HepG2 (cell line): ENCODE measurements around the gene PPP3R1. TPM values are rescaled to one million over a fixed set of nuclear protein-coding genes. Genes with fewer than 3 reads are reported as not detected.

Experiments
- ATAC-seq: fragments of 200-7000 bp; cut with Tn5 transposase; 3 replicates; pipeline ENCODE4 v1.9.1; 2020; ENCODE audit warnings: mild to moderate bottlenecking, moderate library complexity
- BruUV-seq: library from RNA; stranded (reverse); fragments of 400-500 nt; replicated peaks from 2 replicates; lab custom pipeline; 2021; lab: Mats Ljungman, UMichigan
- CTCF ChIA-PET: fragments of 300-600 bp; formaldehyde crosslinking; extraction: SDS; loops from one replicate; lab custom pipeline; 2021; ENCODE audit warnings: low total read pairs, inconsistent platforms, low intra/inter-chr PET ratio; lab: Yijun Ruan, JAX
- POLR2A ChIA-PET: fragments of 350-600 bp; sonication (Branson Sonifier 250); formaldehyde crosslinking; loops from one replicate; lab custom pipeline; 2020; ENCODE audit warnings: antibody characterized with exemption, inconsistent platforms; lab: Yijun Ruan, JAX
- DNase-seq: peaks from one replicate; pipeline ENCODE4 v3.0.0-alpha.2; 2015; ENCODE audit warnings: low spot score
- FAIRE-seq: peaks from 3 replicates; lab custom pipeline; 2011; peaks lifted over from hg19 to GRCh38; lab: Jason Lieb, UNC
- H2AFZ ChIP-seq: one replicate; pipeline ENCODE4 v1.6.1; 2011; ENCODE audit warnings: low read length, inconsistent platforms
- H3K27ac ChIP-seq: fragments of 300-600 bp; 3 replicates; pipeline ENCODE4 v1.8.0; 2011; ENCODE audit warnings: mixed run types, mild to moderate bottlenecking, mixed read lengths, low read length, inconsistent platforms; ENCODE audit not compliant: insufficient read depth; ENCODE audit errors: extremely low read length
- H3K27me3 ChIP-seq, 2 experiments: fragments of 200-600 bp in 1 of 2; 2 replicates in 1 of 2; 3 replicates in 1 of 2; pipeline versions ENCODE4 v1.6.0 to v1.8.0; 2011; ENCODE audit warnings: low read length in 2 of 2, mild to moderate bottlenecking in 2 of 2, moderate library complexity in 2 of 2, inconsistent platforms in 1 of 2; ENCODE audit not compliant: insufficient read depth in 2 of 2, control insufficient read depth in 1 of 2
- H3K36me3 ChIP-seq, 2 experiments: fragments of 200-600 bp in 1 of 2; replicated peaks in 1 of 2; 2 replicates in 1 of 2; 3 replicates in 1 of 2; pipeline versions ENCODE4 v1.5.1 to v1.8.0; 2011; ENCODE audit warnings: low read length in 2 of 2, inconsistent platforms in 1 of 2; ENCODE audit not compliant: insufficient read depth in 2 of 2, control insufficient read depth in 1 of 2
- H3K4me1 ChIP-seq: 2 replicates; pipeline ENCODE4 v1.5.1; 2012; ENCODE audit warnings: low read length, inconsistent platforms; ENCODE audit not compliant: insufficient read depth
- H3K4me2 ChIP-seq: 2 replicates; pipeline ENCODE4 v1.6.0; 2011; ENCODE audit warnings: low read depth, low read length, inconsistent platforms
- H3K4me3 ChIP-seq, 3 experiments: fragments of 200-600 bp in 1 of 3; sonication (generic), shearing (Covaris generic) in 1 of 3; replicated peaks in 1 of 3; 2 replicates each; pipeline ENCODE4 v1.5.1; 2011 to 2016; ENCODE audit warnings: low read length in 3 of 3, inconsistent platforms in 2 of 3, low read depth in 2 of 3, mild to moderate bottlenecking in 2 of 3, control low read depth in 1 of 3, mixed read lengths in 1 of 3; ENCODE audit not compliant: insufficient read depth in 1 of 3
- H3K79me2 ChIP-seq: one replicate; pipeline ENCODE4 v1.6.1; 2011; ENCODE audit warnings: low read length, inconsistent platforms; ENCODE audit not compliant: insufficient read depth
- H3K9ac ChIP-seq: 2 replicates; pipeline ENCODE4 v1.6.0; 2011; ENCODE audit warnings: mild to moderate bottlenecking, low read depth, low read length, inconsistent platforms; ENCODE audit not compliant: insufficient read depth
- H3K9me3 ChIP-seq: 2 replicates; pipeline ENCODE4 v1.5.1; 2012; ENCODE audit warnings: mild to moderate bottlenecking, low read length
- H4K20me1 ChIP-seq: 2 replicates; pipeline ENCODE4 v1.6.0; 2011; ENCODE audit warnings: inconsistent platforms, mild to moderate bottlenecking, low read length, moderate library complexity; ENCODE audit not compliant: insufficient read depth
- CBX1 ChIP-seq: IDR thresholded peaks from one replicate; pipeline ENCODE4 v1.6.1; 2016; ENCODE audit warnings: antibody characterized with exemption, low read depth
- ELF1 ChIP-seq: sonication (generic); formaldehyde crosslinking; IDR thresholded peaks from 2 replicates; pipeline ENCODE4 v1.4.0; 2020; ENCODE audit warnings: missing genetic modification reagents
- IKZF4 ChIP-seq: sonication (generic); formaldehyde crosslinking; IDR thresholded peaks from 2 replicates; pipeline ENCODE4 v1.5.1; 2020; ENCODE audit warnings: borderline replicate concordance, mild to moderate bottlenecking, low read depth, missing genetic modification reagents; ENCODE audit errors: not compliant biosample characterization
- MYC ChIP-seq: sonication (generic); formaldehyde crosslinking; IDR thresholded peaks from 2 replicates; pipeline ENCODE4 v1.9.0; 2021; ENCODE audit warnings: missing genetic modification reagents, borderline replicate concordance
- MYNN ChIP-seq: sonication (generic); formaldehyde crosslinking; IDR thresholded peaks from 2 replicates; pipeline ENCODE4 v1.4.0; 2020; ENCODE audit warnings: mild to moderate bottlenecking, low read depth, missing genetic modification reagents
- NCOA2 ChIP-seq: sonication (generic); formaldehyde crosslinking; IDR thresholded peaks from 2 replicates; pipeline ENCODE4 v1.8.0; 2022; ENCODE audit warnings: inconsistent platforms
- NCOA5 ChIP-seq: sonication (generic); formaldehyde crosslinking; IDR thresholded peaks from 2 replicates; pipeline ENCODE4 v1.4.0; 2020; ENCODE audit warnings: missing genetic modification reagents
- NONO ChIP-seq, 2 experiments: fragments of 450-650 bp in 1 of 2; sonication (generic) in 1 of 2; formaldehyde crosslinking in 1 of 2; IDR thresholded peaks in 1 of 2; conservative IDR thresholded peaks in 1 of 2; 2 replicates each; pipeline versions ENCODE4 v1.6.1 to v1.8.0; 2017 to 2022; ENCODE audit warnings: mild to moderate bottlenecking in 1 of 2, missing genetic modification reagents in 1 of 2, moderate library complexity in 1 of 2
- PCBP2 ChIP-seq: fragments of 200-400 bp; formaldehyde crosslinking; optimal IDR thresholded peaks from 2 replicates; pipeline ENCODE3; 2018; ENCODE audit warnings: low read length, low read depth; ENCODE audit not compliant: poor library complexity, severe bottlenecking
- RAD51 ChIP-seq: fragments of 450-650 bp; IDR thresholded peaks from 2 replicates; pipeline ENCODE4 v1.6.1; 2016; ENCODE audit warnings: borderline replicate concordance
- ZFP41 ChIP-seq: sonication (generic); formaldehyde crosslinking; IDR thresholded peaks from 2 replicates; pipeline ENCODE4 v1.4.0; 2020; ENCODE audit warnings: mild to moderate bottlenecking, missing genetic modification reagents, borderline replicate concordance
- ZNF329 ChIP-seq: sonication (generic); formaldehyde crosslinking; IDR thresholded peaks from 2 replicates; pipeline ENCODE4 v1.9.0; 2021; ENCODE audit warnings: low read depth, mild to moderate bottlenecking, missing genetic modification reagents
- ZNF564 ChIP-seq: sonication (generic); formaldehyde crosslinking; IDR thresholded peaks from 2 replicates; pipeline ENCODE4 v1.8.1; 2023; ENCODE audit warnings: mild to moderate bottlenecking, missing genetic modification reagents
- ZNF766 ChIP-seq: sonication (generic); formaldehyde crosslinking; IDR thresholded peaks from 2 replicates; pipeline ENCODE4 v1.5.0; 2020; ENCODE audit warnings: missing genetic modification reagents, borderline replicate concordance
- WGBS: methylation state at CpG from one replicate; pipeline ENCODE4 v1.1.6; 2017; ENCODE audit warnings: low lambda C conversion rate; 5-methylcytosine and 5-hydroxymethylcytosine counted together
- in situ Hi-C: cut with HindIII; loops from 2 replicates; pipeline ENCODE4 v1.10.0; 2017; ENCODE audit warnings: low pct_unique_long_range_greater_than_20kb; ENCODE audit not compliant: extremely low pct_ligation_motif_present
- intact Hi-C: fragments of 100-400 bp; cut with micrococcal nuclease; formaldehyde crosslinking; loops from one replicate; pipeline ENCODE4 v1.10.0; 2022; ENCODE audit not compliant: unreplicated experiment
- polyA plus RNA-seq, 8 experiments: library from polyadenylated mRNA; depleted of rRNA in 3 of 8; stranded (reverse) in 7 of 8; unstranded in 1 of 8; fragments of >200 nt; fragmentation: Illumina TruSeq in 4 of 8; extraction: Trizol in 4 of 8; gene quantifications; 2 replicates each; pipeline versions ENCODE4 v1.2.1 to v1.2.3, GENCODE V29; 2011 to 2016; ENCODE audit warnings: low read depth in 4 of 8, missing spikeins in 1 of 8, mixed read lengths in 1 of 8; ENCODE audit not compliant: insufficient read depth in 1 of 8
- total RNA-seq, 5 experiments: library from RNA; depleted of rRNA; stranded (reverse); fragments of >200 nt; fragmentation: Illumina TruSeq; extraction: Trizol; gene quantifications; 2 replicates each; pipeline ENCODE4 v1.2.3, GENCODE V29; 2016; ENCODE audit warnings: low read depth in 1 of 5
- TF ChIP-seq, protein P1 (sequence below): sonication (generic); formaldehyde crosslinking; IDR thresholded peaks from 2 replicates; pipeline ENCODE4 v1.4.0; 2020; ENCODE audit warnings: missing genetic modification reagents, borderline replicate concordance

The PPP3R1 gene
- total and polyA plus RNA-seq, 2 of the 13 experiments (the other 11 are each of a cell fraction or from before 2014, with no cell fraction given) = 11.6 to 25.7 TPM

DNA sequence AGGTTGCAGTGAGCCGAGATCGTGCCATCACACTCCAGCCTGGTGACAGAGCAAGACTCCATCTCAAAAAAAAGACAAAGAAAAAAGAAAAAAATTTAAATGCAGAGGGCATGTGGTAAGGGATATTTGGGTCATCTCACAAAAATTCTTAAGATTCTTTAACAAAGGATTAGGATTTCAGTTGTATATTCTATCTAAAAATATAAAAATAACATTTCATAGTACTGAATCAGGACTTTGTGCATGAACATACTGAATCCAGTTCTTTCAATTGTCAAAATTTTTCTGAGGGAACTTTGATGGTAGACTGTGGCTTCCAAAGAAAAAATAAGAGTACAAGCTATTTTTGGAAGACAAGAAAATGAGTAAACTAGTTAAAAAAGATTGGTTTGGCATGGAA, 6.5 kb upstream of the PPP3R1 start (continued):
- TF ChIP-seq ELF1 (CRISPR knock-in tag) (no peak), RAD51 (no peak)

DNA sequence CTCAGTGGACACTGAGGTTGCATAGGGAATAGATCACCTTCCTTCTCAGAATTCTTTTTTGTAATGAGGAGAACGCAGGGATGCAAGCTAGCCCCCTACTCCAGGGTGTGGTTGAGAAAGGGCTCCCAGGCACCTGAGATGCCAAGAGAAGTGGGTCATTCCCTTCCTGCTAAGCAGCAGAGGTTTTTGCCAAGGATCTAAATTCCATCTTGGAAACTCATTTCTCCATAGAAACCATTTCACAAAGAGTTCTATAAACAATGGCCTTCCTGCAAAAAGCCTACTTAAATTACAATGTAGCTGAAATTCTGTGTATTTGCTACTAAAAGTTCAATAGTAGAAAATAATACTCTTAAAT, 3.7 kb upstream of the PPP3R1 start:
- Histone ChIP-seq H3K79me2 (peaks cover 18% of the 10 kb centered on the region), H3K9ac (no peak overlapping the region), H3K9me3 (no peaks in the 10 kb centered on the region), H4K20me1 (no peaks in the 10 kb centered on the region), H3K4me2 (no peak overlapping the region), H3K4me3 (no peak overlapping the region), H3K27me3 (no peaks in the 10 kb centered on the region; a peak in 1 of 5 replicates), H3K4me1 (peaks cover 11% of the 10 kb centered on the region), H3K27ac (no peak overlapping the region), H3K36me3 (no peaks in the 10 kb centered on the region), H2AFZ (no peak overlapping the region)
- 95% methylated on average over 1 of the region's 1 CpG for WGBS
- BruUV-seq = no TSS peak
- TF ChIP-seq CBX1 (no peak), ZNF329 (CRISPR knock-in tag) (no peak), MYC (CRISPR knock-in tag) (no peak), ZNF766 (CRISPR knock-in tag) (no peak), MYNN (CRISPR knock-in tag) (no peak), ZFP41 (no peak), NCOA5 (no peak), PCBP2 (no peak), NCOA2 (CRISPR knock-in tag) (no peak), IKZF4 (CRISPR knock-in tag) (no peak), NONO (IDR thresholded peaks at IDR 0.05) (no peak), NONO (CRISPR knock-in tag; conservative IDR thresholded peaks at IDR 0.05) (no peak), ZNF564 (CRISPR knock-in tag) (no peak)
- TF ChIP-seq, protein P1, sequence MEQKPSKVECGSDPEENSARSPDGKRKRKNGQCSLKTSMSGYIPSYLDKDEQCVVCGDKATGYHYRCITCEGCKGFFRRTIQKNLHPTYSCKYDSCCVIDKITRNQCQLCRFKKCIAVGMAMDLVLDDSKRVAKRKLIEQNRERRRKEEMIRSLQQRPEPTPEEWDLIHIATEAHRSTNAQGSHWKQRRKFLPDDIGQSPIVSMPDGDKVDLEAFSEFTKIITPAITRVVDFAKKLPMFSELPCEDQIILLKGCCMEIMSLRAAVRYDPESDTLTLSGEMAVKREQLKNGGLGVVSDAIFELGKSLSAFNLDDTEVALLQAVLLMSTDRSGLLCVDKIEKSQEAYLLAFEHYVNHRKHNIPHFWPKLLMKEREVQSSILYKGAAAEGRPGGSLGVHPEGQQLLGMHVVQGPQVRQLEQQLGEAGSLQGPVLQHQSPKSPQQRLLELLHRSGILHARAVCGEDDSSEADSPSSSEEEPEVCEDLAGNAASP (CRISPR knock-in tag) = no peak
- ChIA-PET POLR2A (no interaction called here), CTCF (no interaction called here)
- FAIRE-seq (no peak), ATAC-seq (no peak), DNase-seq (no peak)
- intact Hi-C loops = no loop called here
- in situ Hi-C loops = no loop called here
